Testis (tissue), 3 donors: ENCODE data around the gene RASA3. TPM values are rescaled to one million over a fixed set of nuclear protein-coding genes. Genes with fewer than 3 reads are reported as not detected.

Experiments used
- DNase-seq: peaks from one replicate; pipeline ENCODE4 v3.0.0-alpha.2; 2019
- H3K27ac ChIP-seq, 2 donors: fragments of 200-600 bp; sonication (generic); one replicate each; pipeline ENCODE4 v1.5.1; 2019
- H3K27me3 ChIP-seq: fragments of 200-600 bp; sonication (generic); one replicate; pipeline ENCODE4 v1.5.1; 2019
- H3K36me3 ChIP-seq: fragments of 200-600 bp; sonication (generic); one replicate; pipeline ENCODE4 v1.5.1; 2017; ENCODE audit warnings: low read depth; ENCODE audit errors: missing control alignments
- H3K4me1 ChIP-seq: fragments of 200-600 bp; sonication (generic); one replicate; pipeline ENCODE4 v1.5.1; 2019
- H3K4me3 ChIP-seq, 2 donors: fragments of 200-600 bp; sonication (generic); one replicate each; pipeline ENCODE4 v1.5.1; 2017 to 2019
- H3K9me3 ChIP-seq: fragments of 200-600 bp; sonication (generic); one replicate; pipeline ENCODE4 v1.5.1; 2017
- CTCF ChIP-seq, 3 experiments: fragments of 450-650 bp in 2 of 3; fragments of 200-600 bp in 1 of 3; sonication (generic) in 1 of 3; IDR thresholded peaks; one replicate each; pipeline ENCODE4 v1.5.1; 2016 to 2019; ENCODE audit warnings: antibody characterized with exemption in 3 of 3, mild to moderate bottlenecking in 2 of 3, moderate library complexity in 1 of 3
- POLR2A ChIP-seq: fragments of 450-650 bp; IDR thresholded peaks from one replicate; pipeline ENCODE4 v1.6.1; 2017; ENCODE audit warnings: antibody characterized with exemption, mild to moderate bottlenecking, moderate library complexity
- WGBS, 2 donors: methylation state at CpG; one replicate each; pipeline ENCODE4 v1.1.5; 2018; 5-methylcytosine and 5-hydroxymethylcytosine counted together
- intact Hi-C: fragments of 100-400 bp; cut with DNase I; formaldehyde crosslinking; loops from one replicate; pipeline ENCODE4 v1.15.1; 2023; ENCODE audit warnings: low total_unique reads
- polyA plus RNA-seq: library from polyadenylated mRNA; stranded (reverse); fragments of 350-450 nt; fragmentation: Illumina TruSeq; extraction: RNeasy Lipid Tissue Mini Kit (QIAGEN cat#74804); gene quantifications from one replicate; pipeline ENCODE4 v1.2.3, GENCODE V29; 2014; ENCODE audit warnings: low read depth, low replicate concordance; ENCODE audit not compliant: insufficient read depth
- total RNA-seq, 2 donors: library from RNA; depleted of rRNA; stranded (reverse); fragments of >200 nt; gene quantifications; one replicate each; pipeline ENCODE4 v1.2.3, GENCODE V29; 2016

Gene RASA3
- total and polyA plus RNA-seq, 3 donors from 2014 or later, result 13.2 to 21.6 (median 16.4) TPM

- intact Hi-C loops, result no loop called here
- DNase-seq, result no peak
Observed at GRCh38 chr13:114144606-114145244, 12.3 kb upstream of the RASA3 start.

GRCh38 chr13:114143806-114144605 is 11.6 kb upstream of the RASA3 start:
- no peak for DNase-seq
- Histone ChIP-seq H3K27ac (no peak overlapping the region), H3K4me1 (peaks cover 5% of the 10 kb centered on the region), H3K9me3 (no peaks in the 10 kb centered on the region), H3K36me3 (no peaks in the 10 kb centered on the region), H3K27me3 (no peaks in the 10 kb centered on the region), H3K4me3 (no peak overlapping the region)
- intact Hi-C loops, result no loop called here
- TF ChIP-seq CTCF (IDR thresholded peaks at IDR 0.05) (no peak), POLR2A (no peak)
- whole genome bisulfite sequencing, 2 donors, result 82 to 88% methylated on average over 16 to 24 of the region's 24 CpGs

More at GRCh38 chr13:114144606-114145244, 12.3 kb upstream of the RASA3 start:
- Histone ChIP-seq H3K27me3 (no peaks in the 10 kb centered on the region), H3K27ac (no peak overlapping the region), H3K4me1 (peaks cover 5% of the 10 kb centered on the region), H3K4me3 (no peak overlapping the region), H3K36me3 (no peaks in the 10 kb centered on the region), H3K9me3 (no peaks in the 10 kb centered on the region)
- TF ChIP-seq POLR2A, result no peak
- TF ChIP-seq CTCF (IDR thresholded peaks at IDR 0.05), result no peak
- 91 to 94% methylated on average over 16 to 17 of the region's 17 CpGs for WGBS, 2 donors

GRCh38 chr13:114142640-114143490 is 10.4 kb upstream of the RASA3 start:
- Histone ChIP-seq H3K9me3 (no peaks in the 10 kb centered on the region), H3K27ac (no peak overlapping the region), H3K27me3 (no peaks in the 10 kb centered on the region), H3K4me3 (no peak overlapping the region), H3K36me3 (no peaks in the 10 kb centered on the region), H3K4me1 (peaks cover 5% of the 10 kb centered on the region)
- DNase-seq, result no peak
- TF ChIP-seq POLR2A (no peak), CTCF (IDR thresholded peaks at IDR 0.05) (no peak)
- intact Hi-C loops, result no loop called here
- WGBS, 2 donors, result 68 to 76% methylated on average over 17 to 28 of the region's 28 CpGs

GRCh38 chr13:114142137-114142550 is 9.7 kb upstream of the RASA3 start:
- 81 to 87% methylated on average over 6 of the region's 6 CpGs for WGBS, 2 donors
- no peaks in the 10 kb centered on the region for H3K36me3 ChIP-seq
- H3K4me3 ChIP-seq, result no peak overlapping the region
- peaks cover 5% of the 10 kb centered on the region for H3K4me1 ChIP-seq
- no peaks in the 10 kb centered on the region for H3K27me3 ChIP-seq
- H3K27ac ChIP-seq, result no peak overlapping the region
- no peaks in the 10 kb centered on the region for H3K9me3 ChIP-seq
- intact Hi-C loops, result no loop called here
- DNase-seq, result no peak
- TF ChIP-seq CTCF (IDR thresholded peaks at IDR 0.05), result no peak
- no peak for TF ChIP-seq POLR2A
